NCI-H2107 treated with DMSO at 0.1 percent for 48 hours (cell line): ENCODE data around the gene AUNIP.
A peak's percentile ranks its signal among the peaks of the same experiment; 100 is the strongest.

ENCODE experiments used
- DNase-seq: peaks from one replicate; lab custom pipeline; 2025; ENCODE audit not compliant: unreplicated experiment; lab: John Stamatoyannopoulos, UW

Gene AUNIP

GRCh38 chr1:25858906-25859789 is at the start of gene AUNIP:
AUNIP (minus strand) TSS chr1:25859457; CDS start chr1:25859357, 100 bp downstream.
- peak; percentile 76 for DNase-seq

GRCh38 chr1:25909040-25909439 is 49.8 kb upstream of the AUNIP start:
- no peak for DNase-seq

- DNase-seq = no peak
Measured at GRCh38 chr1:25908161-25908560, 48.9 kb upstream of the AUNIP start.

- DNase-seq = peak; percentile 41
Measured at GRCh38 chr1:25907601-25908000, 48.3 kb upstream of the AUNIP start.

- DNase-seq = peak; percentile 79
Measured at GRCh38 chr1:25906644-25907300, 47.5 kb upstream of the AUNIP start.

- DNase-seq = peak; percentile 90
Measured at GRCh38 chr1:25905680-25906643, 46.7 kb upstream of the AUNIP start, which contains the start of gene STMN1. STMN1 (minus strand) TSS chr1:25906419; CDS start chr1:25904676, 1,743 bp downstream.

GRCh38 chr1:25904943-25905679 is 45.9 kb upstream of the AUNIP start:
- peak; percentile 93 for DNase-seq

GRCh38 chr1:25903986-25904385 is 44.7 kb upstream of the AUNIP start:
- DNase-seq = no peak

- DNase-seq = no peak
Measured at GRCh38 chr1:25902462-25902861, 43.2 kb upstream of the AUNIP start.

GRCh38 chr1:25900219-25900618 is 41.0 kb upstream of the AUNIP start:
- DNase-seq = no peak

GRCh38 chr1:25899792-25900191 is 40.5 kb upstream of the AUNIP start:
- no peak for DNase-seq

GRCh38 chr1:25898223-25899015 is 39.2 kb upstream of the AUNIP start:
- DNase-seq = peak; percentile 29

GRCh38 chr1:25897754-25898153 is 38.5 kb upstream of the AUNIP start:
- no peak for DNase-seq

GRCh38 chr1:25896266-25896665 is 37.0 kb upstream of the AUNIP start:
- peak; percentile 67 for DNase-seq

GRCh38 chr1:25895365-25895990 is 36.2 kb upstream of the AUNIP start:
- peak; percentile 83 for DNase-seq

- no peak for DNase-seq
Measured at GRCh38 chr1:25893116-25893515, 33.9 kb upstream of the AUNIP start.

GRCh38 chr1:25891606-25892005 is 32.3 kb upstream of the AUNIP start:
- DNase-seq = no peak

GRCh38 chr1:25890239-25891034 is 31.2 kb upstream of the AUNIP start:
- no peak for DNase-seq
